H1 (cell line): ENCODE results near the gene TLNRD1. TPM values are rescaled to one million over a fixed set of nuclear protein-coding genes. Genes with fewer than 3 reads are reported as not detected.

Experiments
- CTCF ChIA-PET: fragments of 300-600 bp; sonication (Branson Sonifier 250); formaldehyde crosslinking; loops from one replicate; lab custom pipeline; 2021; ENCODE audit not compliant: partially characterized antibody; lab: Charles Lee
- POLR2A ChIA-PET: fragments of 300-600 bp; sonication (Branson Sonifier 250); formaldehyde crosslinking; loops from one replicate; lab custom pipeline; 2021; ENCODE audit warnings: inconsistent platforms; ENCODE audit not compliant: partially characterized antibody; lab: Charles Lee
- DNase-seq, 2 experiments: peaks; one replicate each; pipeline versions ENCODE4 v3.0.0 to v3.0.0-alpha.2; 2010 to 2022; ENCODE audit warnings: low spot score in 2 of 2, low read depth in 1 of 2, mixed read lengths in 1 of 2
- FAIRE-seq: peaks from 2 replicates; lab custom pipeline; 2011; peaks lifted over from hg19 to GRCh38; lab: Jason Lieb, UNC
- H2AFZ ChIP-seq: 2 replicates; pipeline ENCODE4 v1.8.1; 2012; ENCODE audit warnings: low read length, inconsistent platforms
- H2AK5ac ChIP-seq: 2 replicates; pipeline ENCODE4 v1.6.1; 2013; ENCODE audit warnings: low read depth, low read length
- H2BK120ac ChIP-seq: replicated peaks from 2 replicates; pipeline ENCODE3; 2013; ENCODE audit warnings: low read depth, low read length, inconsistent platforms
- H2BK12ac ChIP-seq: 2 replicates; pipeline ENCODE4 v1.6.1; 2013; ENCODE audit warnings: low read depth, low read length
- H2BK15ac ChIP-seq: 2 replicates; pipeline ENCODE4 v1.6.1; 2013; ENCODE audit warnings: low read length
- H2BK20ac ChIP-seq: 2 replicates; pipeline ENCODE4 v1.6.1; 2013; ENCODE audit warnings: low read length
- H2BK5ac ChIP-seq: 2 replicates; pipeline ENCODE4 v1.6.1; 2013; ENCODE audit warnings: low read depth, low read length
- H3K14ac ChIP-seq: 2 replicates; pipeline ENCODE4 v1.6.1; 2013; ENCODE audit warnings: inconsistent platforms; ENCODE audit not compliant: insufficient read length
- H3K18ac ChIP-seq: 2 replicates; pipeline ENCODE4 v1.6.1; 2013; ENCODE audit warnings: low read length; ENCODE audit errors: extremely low read depth
- H3K23ac ChIP-seq: 2 replicates; pipeline ENCODE4 v1.6.1; 2013; ENCODE audit warnings: inconsistent platforms; ENCODE audit not compliant: insufficient read length
- H3K23me2 ChIP-seq: 2 replicates; pipeline ENCODE4 v1.6.1; 2013; ENCODE audit warnings: low read depth, low read length
- H3K27ac ChIP-seq: 2 replicates; pipeline ENCODE4 v1.6.1; 2011; ENCODE audit warnings: low read depth, low read length, inconsistent platforms
- H3K27me3 ChIP-seq, 4 experiments: replicated peaks in 1 of 4; 1 replicate in 1 of 4; 2 replicates in 3 of 4; pipeline versions ENCODE4 v1.6.1 to v1.8.1; 2011 to 2013; ENCODE audit warnings: low read length in 3 of 4, mild to moderate bottlenecking in 3 of 4, inconsistent platforms in 2 of 4, mixed read lengths in 2 of 4, moderate library complexity in 1 of 4; ENCODE audit not compliant: control insufficient read depth in 3 of 4, insufficient read depth in 3 of 4; ENCODE audit errors: extremely low read depth in 1 of 4
- H3K36me3 ChIP-seq, 4 experiments: 2 replicates each; pipeline versions ENCODE4 v1.6.1 to v1.8.1; 2011 to 2013; ENCODE audit warnings: mild to moderate bottlenecking in 4 of 4, low read length in 3 of 4, moderate library complexity in 2 of 4, control low read depth in 1 of 4, inconsistent platforms in 1 of 4; ENCODE audit not compliant: insufficient read depth in 4 of 4, control insufficient read depth in 2 of 4
- H3K4ac ChIP-seq: replicated peaks from 2 replicates; pipeline ENCODE3; 2013; ENCODE audit warnings: low read length, low read depth, mixed read lengths, inconsistent platforms; ENCODE audit not compliant: insufficient read length
- H3K4me1 ChIP-seq, 4 experiments: replicated peaks in 1 of 4; 1 replicate in 1 of 4; 2 replicates in 3 of 4; pipeline versions ENCODE4 v1.6.1 to v1.8.1; 2011 to 2013; ENCODE audit warnings: low read length in 3 of 4, inconsistent platforms in 2 of 4, mixed read lengths in 1 of 4; ENCODE audit not compliant: insufficient read depth in 4 of 4, control insufficient read depth in 3 of 4
- H3K4me2 ChIP-seq, 2 experiments: 2 replicates each; pipeline versions ENCODE4 v1.6.1 to v1.8.1; 2011 to 2013; ENCODE audit warnings: low read depth in 2 of 2, low read length in 2 of 2, control low read depth in 1 of 2, inconsistent platforms in 1 of 2, mild to moderate bottlenecking in 1 of 2; ENCODE audit not compliant: insufficient read depth in 1 of 2
- H3K4me3 ChIP-seq, 4 experiments: fragments of 200-600, 300-600 bp in 1 of 4; sonication (generic), shearing (Covaris generic), sonication (Bioruptor Twin) in 1 of 4; 2 replicates each; pipeline versions ENCODE4 v1.5.1 to v1.8.1; 2011 to 2016; ENCODE audit warnings: low read length in 4 of 4, low read depth in 3 of 4, control low read depth in 2 of 4, inconsistent platforms in 2 of 4, mild to moderate bottlenecking in 2 of 4, mixed read lengths in 1 of 4, moderate library complexity in 1 of 4; ENCODE audit not compliant: insufficient read depth in 2 of 4; ENCODE audit errors: extremely low read depth in 1 of 4
- H3K56ac ChIP-seq: replicated peaks from 2 replicates; pipeline ENCODE3; 2013; ENCODE audit warnings: low read depth, mild to moderate bottlenecking, mixed read lengths, low read length, inconsistent platforms; ENCODE audit not compliant: insufficient read length
- H3K79me1 ChIP-seq: 2 replicates; pipeline ENCODE4 v1.6.1; 2013; ENCODE audit warnings: low read depth, low read length, control low read depth
- H3K79me2 ChIP-seq, 2 experiments: 2 replicates each; pipeline versions ENCODE4 v1.6.1 to v1.8.1; 2012 to 2013; ENCODE audit warnings: low read length in 2 of 2, mild to moderate bottlenecking in 2 of 2, inconsistent platforms in 1 of 2; ENCODE audit not compliant: insufficient read depth in 2 of 2, control insufficient read depth in 1 of 2
- H3K9ac ChIP-seq, 4 experiments: replicated peaks in 1 of 4; 1 replicate in 1 of 4; 2 replicates in 3 of 4; pipeline versions ENCODE4 v1.6.1 to v1.8.1; 2011 to 2013; ENCODE audit warnings: low read depth in 3 of 4, low read length in 3 of 4, control low read depth in 2 of 4, mild to moderate bottlenecking in 2 of 4, moderate library complexity in 2 of 4, inconsistent platforms in 1 of 4; ENCODE audit errors: extremely low read depth in 1 of 4
- H3K9me3 ChIP-seq, 2 experiments: 2 replicates each; pipeline versions ENCODE4 v1.6.1 to v1.8.1; 2012 to 2013; ENCODE audit warnings: mild to moderate bottlenecking in 2 of 2, moderate library complexity in 2 of 2, control low read depth in 1 of 2, inconsistent platforms in 1 of 2, low read depth in 1 of 2, low read length in 1 of 2, mixed read lengths in 1 of 2; ENCODE audit not compliant: insufficient read depth in 2 of 2
- H4K20me1 ChIP-seq, 2 experiments: replicated peaks in 1 of 2; 2 replicates each; pipeline versions ENCODE3 to v1.8.1; 2011 to 2013; ENCODE audit warnings: inconsistent platforms in 2 of 2, low read length in 2 of 2, mild to moderate bottlenecking in 1 of 2; ENCODE audit not compliant: insufficient read depth in 2 of 2, control insufficient read depth in 1 of 2
- H4K5ac ChIP-seq: 2 replicates; pipeline ENCODE4 v1.6.1; 2013; ENCODE audit warnings: low read length, low read depth, mixed read lengths, inconsistent platforms; ENCODE audit not compliant: insufficient read length
- H4K8ac ChIP-seq: 2 replicates; pipeline ENCODE4 v1.8.0; 2013; ENCODE audit warnings: mild to moderate bottlenecking, moderate library complexity, low read length, inconsistent platforms; ENCODE audit not compliant: insufficient read depth; ENCODE audit errors: extremely low read depth
- H4K91ac ChIP-seq: replicated peaks from 2 replicates; pipeline ENCODE3; 2013; ENCODE audit warnings: low read length, mixed read lengths, inconsistent platforms; ENCODE audit not compliant: insufficient read length
- CTCF ChIP-seq, 3 experiments: IDR thresholded peaks; 1 replicate in 2 of 3; 2 replicates in 1 of 3; pipeline versions ENCODE4 v1.5.1 to v1.6.1; 2011; ENCODE audit warnings: low read length in 3 of 3, mild to moderate bottlenecking in 3 of 3, inconsistent platforms in 2 of 3, low read depth in 1 of 3, moderate library complexity in 1 of 3; ENCODE audit not compliant: insufficient read depth in 1 of 3; ENCODE audit errors: control extremely low read depth in 1 of 3
- GTF2F1 ChIP-seq: IDR thresholded peaks from 2 replicates; pipeline ENCODE4 v1.6.1; 2012; ENCODE audit warnings: low read depth, low read length, improper control_type of control experiment, borderline replicate concordance
- POLR2AphosphoS5 ChIP-seq: IDR thresholded peaks from 2 replicates; pipeline ENCODE4 v1.6.1; 2011; ENCODE audit warnings: low read depth, low read length
- RAD21 ChIP-seq, 2 experiments: IDR thresholded peaks in 1 of 2; conservative IDR thresholded peaks in 1 of 2; 2 replicates each; pipeline ENCODE4 v1.6.1; 2011; ENCODE audit warnings: low read depth in 2 of 2, low read length in 2 of 2, improper control_type of control experiment in 1 of 2, inconsistent platforms in 1 of 2, mild to moderate bottlenecking in 1 of 2, moderate library complexity in 1 of 2
- RFX5 ChIP-seq: IDR thresholded peaks from 2 replicates; pipeline ENCODE4 v1.6.1; 2011; ENCODE audit warnings: low read depth, low read length, improper control_type of control experiment, borderline replicate concordance
- SP1 ChIP-seq: IDR thresholded peaks from 2 replicates; pipeline ENCODE4 v1.6.1; 2011; ENCODE audit warnings: low read depth, low read length
- TEAD4 ChIP-seq: IDR thresholded peaks from 2 replicates; pipeline ENCODE4 v1.6.1; 2012; ENCODE audit warnings: low read depth, low read length, inconsistent platforms, mixed read lengths
- USF2 ChIP-seq: IDR thresholded peaks from 2 replicates; pipeline ENCODE4 v1.6.1; 2011; ENCODE audit warnings: low read length, improper control_type of control experiment
- WGBS, 2 experiments: shearing (Covaris generic) in 1 of 2; methylation state at CpG; one replicate each; pipeline versions ENCODE4 v1.1.6 to v1.1.7; 2013 to 2015; ENCODE audit warnings: low lambda C conversion rate in 2 of 2, mixed read lengths in 2 of 2, inconsistent platforms in 1 of 2, low coverage in 1 of 2, missing lambda C conversion rate in 1 of 2; ENCODE audit not compliant: insufficient replicate concordance in 2 of 2, insufficient coverage in 1 of 2, insufficient read length in 1 of 2; ENCODE audit errors: extremely low coverage in 1 of 2, missing lambda C conversion rate in 1 of 2; 5-methylcytosine and 5-hydroxymethylcytosine counted together
- polyA plus RNA-seq, 7 experiments: library from polyadenylated mRNA; depleted of rRNA in 3 of 7; stranded (reverse) in 5 of 7; unstranded in 2 of 7; fragments of >200 nt in 5 of 7; fragments of 200-250 nt in 2 of 7; gene quantifications; 1 replicate in 5 of 7; 2 replicates in 1 of 7; 4 replicates in 1 of 7; pipeline versions ENCODE4 v1.2.1 to v1.2.3, GENCODE V29; 2011 to 2013; ENCODE audit warnings: missing spikeins in 2 of 7, mixed read lengths in 2 of 7
- total RNA-seq: library from RNA; stranded (reverse); fragmentation: NEBNext Ultra II Directional; extraction: Animal tissue kit (Norgen Biotek cat#: 25700); gene quantifications from 2 replicates; pipeline ENCODE4 v1.2.1, GENCODE V29; 2021

Gene TLNRD1
- total and polyA plus RNA-seq, 2 of the 8 experiments (the other 6 are each of a cell fraction or from before 2014, with no cell fraction given) = 12.2 to 20.5 TPM

- Histone ChIP-seq H3K4me1 (peaks cover 0 to 5% (median 3%) of the 10 kb centered on the region in 4 experiments; a peak in 4 of 7 replicates), H3K23ac (no peak overlapping the region), H2BK15ac (no peak overlapping the region), H3K27me3 (peaks cover 0 to 5% (median 5%) of the 10 kb centered on the region in 4 experiments; a peak in 5 of 7 replicates), H4K8ac (no peak overlapping the region), H4K5ac (no peak overlapping the region), H4K91ac (no peak overlapping the region), H3K9ac (no peak overlapping the region), H2BK120ac (no peak overlapping the region), H3K18ac (no peak overlapping the region), H2AK5ac (no peak overlapping the region), H2BK20ac (no peak overlapping the region), H2AFZ (no peak overlapping the region), H3K4ac (no peak overlapping the region), H3K56ac (no peak overlapping the region), H3K27ac (no peak overlapping the region), H3K9me3 (no peaks in the 10 kb centered on the region; a peak in 1 of 4 replicates), H3K4me3 (no peak overlapping the region), H4K20me1 (peaks cover 2 to 8% of the 10 kb centered on the region in 2 experiments), H3K23me2 (peaks cover 3% of the 10 kb centered on the region; the same call in 1 of the 2 replicates), H2BK12ac (no peak overlapping the region), H3K79me1 (peaks cover 2% of the 10 kb centered on the region; the same call in 1 of the 2 replicates), H3K79me2 (no peaks in the 10 kb centered on the region), H3K4me2 (no peak overlapping the region), H3K36me3 (no peaks in the 10 kb centered on the region; a peak in 1 of 8 replicates), H3K14ac (no peak overlapping the region), H2BK5ac (no peak overlapping the region)
- FAIRE-seq (no peak), DNase-seq (no peak)
- ChIA-PET CTCF (interaction anchor here (0.8 kb wide), 1 partner anchor 259 kb away, joined by 3 read pairs; no protein-coding TSS in a partner anchor), POLR2A (interaction anchor here (0.5 kb wide), 1 partner anchor 15 kb away, joined by 3 read pairs; no protein-coding TSS in a partner anchor)
- WGBS, 2 experiments = 82% methylated on average over 6 of the region's 6 CpGs; no CpG with 5 or more reads in 1 of the 2 experiments
- TF ChIP-seq TEAD4 = no peak
- TF ChIP-seq RAD21 (IDR thresholded peaks at IDR 0.05 in 1 of 2, conservative IDR thresholded peaks at IDR 0.05 in 1 of 2; ENCODE audit: low read depth in 2 of 2, low read length in 2 of 2) = no peak
- no peak for TF ChIP-seq SP1
- TF ChIP-seq GTF2F1 = no peak
- TF ChIP-seq POLR2AphosphoS5 = no peak
- no peak for TF ChIP-seq CTCF (IDR thresholded peaks at IDR 0.05; ENCODE audit: control extremely low read depth in 1 of 3, insufficient read depth in 1 of 3, low read depth in 1 of 3, low read length in 3 of 3)
- no peak for TF ChIP-seq USF2
- no peak for TF ChIP-seq RFX5
Measured at GRCh38 chr15:81007428-81008064, 6.8 kb downstream of the TLNRD1 start.
